Psoas muscle (tissue), 8 donors: ENCODE data around the gene IP6K3. TPM values are rescaled to one million over a fixed set of nuclear protein-coding genes. Genes with fewer than 3 reads are reported as not detected.

Experiments
- ATAC-seq, 4 donors: fragments of 200-7000 bp; cut with Tn5 transposase; one replicate each; pipeline ENCODE4 v1.9.1; 2020; ENCODE audit warnings: moderate library complexity in 3 of 4, mild to moderate bottlenecking in 2 of 4
- DNase-seq, 2 donors: peaks; one replicate each; pipeline ENCODE4 v3.0.0-alpha.2; 2020
- H3K27ac ChIP-seq: fragments of 200-600 bp; one replicate; pipeline ENCODE4 v1.8.0; 2022
- H3K27me3 ChIP-seq, 3 donors: fragments of 200-600 bp in 1 of 3; one replicate each; pipeline versions ENCODE4 v1.6.1 to v1.8.0; 2013 to 2022; ENCODE audit warnings: low read length in 2 of 3, mild to moderate bottlenecking in 2 of 3, moderate library complexity in 1 of 3; ENCODE audit not compliant: insufficient read depth in 3 of 3
- H3K36me3 ChIP-seq, 2 donors: fragments of 200-600 bp in 1 of 2; one replicate each; pipeline versions ENCODE4 v1.6.1 to v1.8.0; 2013 to 2022; ENCODE audit warnings: low read depth in 1 of 2, mild to moderate bottlenecking in 1 of 2, moderate library complexity in 1 of 2; ENCODE audit not compliant: insufficient read depth in 1 of 2
- H3K4me1 ChIP-seq: fragments of 200-600 bp; one replicate; pipeline ENCODE4 v1.8.0; 2022
- H3K4me3 ChIP-seq: fragments of 200-600 bp; one replicate; pipeline ENCODE4 v1.8.0; 2022; ENCODE audit warnings: mild to moderate bottlenecking
- H3K9me3 ChIP-seq: fragments of 200-600 bp; one replicate; pipeline ENCODE4 v1.8.0; 2022
- WGBS, 3 donors: extraction: QIAGEN DNeasy Blood & Tissue Kit; methylation state at CpG; one replicate each; pipeline versions ENCODE4 v1.1.6 to v1.1.7; 2013; 5-methylcytosine and 5-hydroxymethylcytosine counted together
- intact Hi-C, 2 donors: fragments of 100-400 bp; cut with DNase I; formaldehyde crosslinking; loops; one replicate each; pipeline versions ENCODE4 v1.11.0 to v1.14.2; 2022
- polyA plus RNA-seq, 3 donors: library from polyadenylated mRNA; stranded (reverse); fragments of 200-250 nt; gene quantifications; one replicate each; pipeline ENCODE4 v1.2.3, GENCODE V29; 2013
- total RNA-seq, 4 donors: library from RNA; stranded (reverse); fragmentation: NEBNext Ultra II Directional in 2 of 4; extraction: Animal tissue kit (Norgen Biotek cat#: 25700) in 2 of 4; gene quantifications; one replicate each; pipeline versions ENCODE4 v1.2.1 to v1.2.4, GENCODE V29; 2021 to 2023
- TF ChIP-seq, protein P1 (sequence below): fragments of 200-600 bp; IDR thresholded peaks from one replicate; pipeline ENCODE4 v1.8.0; 2022; ENCODE audit warnings: antibody characterized with exemption
- donor health status: healthy with polysubstance abuse.
- donor health status: DM: no; HTN: no; CAD: no; lungs with moderate emphysema.
- donor health status: Bipolar disorder and iron deficiency.
- donor health status: healthy.
- donor health status: DM: yes; HTN: yes; CAD: no.
- donor health status: DM: no; HTN: no; CAD: no.
- donor health status: DM: no; HTN: no; CAD: no.
- donor health status: DM: yes; HTN: yes; CAD: no.

IP6K3 gene
- total and polyA plus RNA-seq, 7 donors: 95.7 to 363 (median 220) TPM

DNA sequence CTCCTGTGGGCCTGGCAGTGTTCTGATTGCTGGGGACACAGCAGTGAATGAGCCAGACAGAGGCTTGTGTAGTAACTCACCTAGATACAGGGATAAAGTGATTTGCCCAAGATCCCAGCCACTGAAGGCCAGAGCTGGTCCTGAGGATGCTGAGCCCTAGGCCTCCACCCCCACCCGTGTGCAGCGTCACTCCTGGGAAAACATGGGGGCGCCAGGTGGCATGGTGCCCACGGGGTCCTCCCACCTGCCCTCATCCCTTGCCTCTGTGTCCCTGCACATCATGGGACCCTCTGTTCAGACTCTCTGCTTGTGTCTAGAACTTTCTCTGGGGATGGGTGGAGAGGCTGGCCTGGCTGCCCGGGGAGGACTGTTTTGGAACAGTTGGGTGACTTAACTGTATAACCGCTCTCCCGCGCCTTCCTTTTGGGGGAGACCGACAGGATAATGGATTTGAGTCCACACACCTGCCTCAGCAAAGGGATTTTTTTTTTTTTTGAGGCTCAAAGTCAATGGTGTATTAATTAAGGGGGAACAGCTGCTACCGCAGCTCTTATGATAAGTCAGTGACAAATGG lies 22.6 kb upstream of the IP6K3 start:
- intact Hi-C loops: no loop called here
- ATAC-seq (no peak), DNase-seq (no peak)
- H3K36me3 ChIP-seq: peaks cover 4 to 20% of the 10 kb centered on the region in 2 donors
- peak overlapping the region; percentile 63 for H3K27ac ChIP-seq
- TF ChIP-seq, protein P1, sequence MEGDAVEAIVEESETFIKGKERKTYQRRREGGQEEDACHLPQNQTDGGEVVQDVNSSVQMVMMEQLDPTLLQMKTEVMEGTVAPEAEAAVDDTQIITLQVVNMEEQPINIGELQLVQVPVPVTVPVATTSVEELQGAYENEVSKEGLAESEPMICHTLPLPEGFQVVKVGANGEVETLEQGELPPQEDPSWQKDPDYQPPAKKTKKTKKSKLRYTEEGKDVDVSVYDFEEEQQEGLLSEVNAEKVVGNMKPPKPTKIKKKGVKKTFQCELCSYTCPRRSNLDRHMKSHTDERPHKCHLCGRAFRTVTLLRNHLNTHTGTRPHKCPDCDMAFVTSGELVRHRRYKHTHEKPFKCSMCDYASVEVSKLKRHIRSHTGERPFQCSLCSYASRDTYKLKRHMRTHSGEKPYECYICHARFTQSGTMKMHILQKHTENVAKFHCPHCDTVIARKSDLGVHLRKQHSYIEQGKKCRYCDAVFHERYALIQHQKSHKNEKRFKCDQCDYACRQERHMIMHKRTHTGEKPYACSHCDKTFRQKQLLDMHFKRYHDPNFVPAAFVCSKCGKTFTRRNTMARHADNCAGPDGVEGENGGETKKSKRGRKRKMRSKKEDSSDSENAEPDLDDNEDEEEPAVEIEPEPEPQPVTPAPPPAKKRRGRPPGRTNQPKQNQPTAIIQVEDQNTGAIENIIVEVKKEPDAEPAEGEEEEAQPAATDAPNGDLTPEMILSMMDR: no peak
- peaks cover 23% of the 10 kb centered on the region for H3K4me1 ChIP-seq
- no peaks in the 10 kb centered on the region for H3K9me3 ChIP-seq
- no peak overlapping the region for H3K4me3 ChIP-seq
- WGBS, 3 donors: 70 to 83% (median 73%) methylated on average over 10 of the region's 10 CpGs
- no peaks in the 10 kb centered on the region for H3K27me3 ChIP-seq

DNA sequence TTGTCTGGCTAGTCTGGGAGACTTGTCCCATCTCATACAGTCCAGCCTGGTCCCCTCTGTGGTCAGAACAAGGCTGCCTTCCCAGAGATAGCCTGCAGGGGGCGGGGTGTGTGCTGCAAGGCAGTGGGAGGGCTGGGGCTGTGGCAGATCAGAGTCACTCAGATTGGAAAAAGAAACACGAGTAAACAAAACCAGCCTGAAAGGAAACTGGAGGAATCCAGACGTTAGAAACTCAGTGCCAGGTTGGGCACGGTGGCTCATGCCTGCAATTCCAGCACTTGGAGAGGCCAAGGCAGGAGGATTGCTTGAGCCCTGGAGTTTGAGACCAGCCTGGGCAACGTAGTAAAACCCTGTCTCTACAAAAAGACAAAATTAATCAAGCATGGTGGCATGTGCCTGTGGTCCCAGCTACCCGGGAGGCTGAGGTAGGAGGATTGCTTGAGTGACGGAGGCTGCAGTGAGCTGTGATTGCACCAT lies 22.0 kb upstream of the IP6K3 start:
- intact Hi-C loops: no loop called here
- TF ChIP-seq, protein P1: peak; percentile 76
- 30 to 36% (median 32%) methylated on average over 7 of the region's 7 CpGs for WGBS, 3 donors
- H3K36me3 ChIP-seq: peaks cover 4 to 16% of the 10 kb centered on the region in 2 donors
- ATAC-seq (peak; percentile 72 to 79 (median 78)), DNase-seq (peak; percentile 82 to 90)
- no peaks in the 10 kb centered on the region for H3K9me3 ChIP-seq
- H3K27me3 ChIP-seq: no peaks in the 10 kb centered on the region
- no peak overlapping the region for H3K27ac ChIP-seq
- no peak overlapping the region for H3K4me3 ChIP-seq
- H3K4me1 ChIP-seq: peaks cover 23% of the 10 kb centered on the region

DNA sequence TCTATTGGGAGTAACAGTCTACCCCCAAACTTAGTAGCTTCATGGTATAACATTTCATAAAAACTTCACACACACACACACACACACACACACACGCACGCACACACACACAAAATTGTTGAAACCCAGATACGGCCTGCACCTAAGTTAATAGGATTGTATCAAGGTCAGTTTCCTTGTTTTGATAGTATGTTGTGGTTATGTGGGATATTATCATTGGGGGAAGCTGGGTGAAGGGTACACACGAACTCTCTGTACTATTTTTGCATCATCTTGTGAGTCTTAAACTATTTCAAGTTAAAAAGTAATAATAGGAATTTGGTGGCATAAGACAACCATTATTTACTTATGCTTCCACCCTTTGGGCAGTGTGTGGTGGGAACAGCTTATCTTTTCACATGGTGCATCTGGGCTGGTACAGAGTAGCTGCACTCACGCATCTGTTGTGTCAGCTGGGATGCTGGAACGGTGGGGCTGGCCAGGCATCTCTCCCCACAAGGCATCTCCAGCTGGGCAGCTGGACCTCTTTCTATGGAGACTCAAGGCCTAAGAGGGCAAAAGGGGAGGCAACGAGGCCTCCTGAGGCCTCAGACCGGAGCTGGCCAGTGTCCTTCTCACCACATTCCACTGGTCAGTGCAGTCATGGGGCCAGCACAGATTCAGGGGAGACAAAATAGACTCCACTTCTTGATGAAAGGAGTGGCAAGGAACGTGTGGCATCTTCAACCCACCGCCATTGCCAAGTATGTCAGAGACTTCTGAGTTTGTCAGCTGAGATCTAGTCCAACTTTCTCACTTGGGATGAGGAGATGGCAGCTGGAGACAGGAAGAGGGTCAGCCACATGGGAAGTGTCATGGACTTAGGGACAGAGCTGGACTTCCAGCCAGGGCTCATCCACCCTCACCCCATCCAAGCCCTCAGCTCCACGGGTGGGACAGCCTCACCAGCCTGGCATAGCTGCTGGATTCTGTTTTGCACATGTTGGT lies 20.5 kb upstream of the IP6K3 start:
- no peak overlapping the region for H3K27ac ChIP-seq
- TF ChIP-seq, protein P1: no peak
- no peaks in the 10 kb centered on the region for H3K9me3 ChIP-seq
- intact Hi-C loops: no loop called here
- H3K36me3 ChIP-seq: peaks cover 0 to 1% of the 10 kb centered on the region in 2 donors
- H3K27me3 ChIP-seq: no peaks in the 10 kb centered on the region
- DNase-seq: no peak
- WGBS, 3 donors: 58 to 71% (median 67%) methylated on average over 11 of the region's 11 CpGs
- no peak for ATAC-seq
- no peak overlapping the region for H3K4me3 ChIP-seq
- H3K4me1 ChIP-seq: peaks cover 29% of the 10 kb centered on the region

DNA sequence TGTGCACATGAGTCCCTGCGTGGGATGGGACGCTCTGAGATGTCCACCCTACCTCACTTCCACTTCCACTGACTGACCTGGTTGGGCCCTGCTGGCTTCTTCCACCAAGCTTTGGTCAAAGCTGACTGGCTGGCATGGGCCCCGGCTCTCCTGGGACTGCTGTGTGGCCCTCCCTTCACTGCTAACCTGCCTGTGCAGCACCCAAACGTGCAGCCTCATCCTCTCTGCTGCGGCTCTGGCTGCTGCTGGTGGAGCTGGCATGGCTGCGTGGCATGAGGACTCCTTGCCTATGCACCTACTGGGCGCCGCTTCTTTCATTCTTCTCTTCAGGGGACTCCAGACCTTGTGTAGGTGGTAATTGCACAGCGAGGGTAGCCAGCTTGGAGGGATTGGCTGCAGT lies 18.7 kb upstream of the IP6K3 start:
- 94 to 95% (median 95%) methylated on average over 9 of the region's 9 CpGs for WGBS, 3 donors
- Histone ChIP-seq H3K4me1 (peaks cover 24% of the 10 kb centered on the region), H3K27ac (no peak overlapping the region), H3K9me3 (no peaks in the 10 kb centered on the region), H3K36me3 (no peaks in the 10 kb centered on the region), H3K27me3 (no peaks in the 10 kb centered on the region), H3K4me3 (no peak overlapping the region)
- TF ChIP-seq, protein P1: no peak
- intact Hi-C loops: no loop called here
- DNase-seq: no peak
- ATAC-seq: no peak
